22Rv1 (cell line): ENCODE measurements around the gene HCRT.

ENCODE experiments used
- ZFX ChIP-seq: fragments of 450-650 bp; IDR thresholded peaks from 2 replicates; pipeline ENCODE4 v1.6.1; 2017; ENCODE audit warnings: antibody characterized with exemption, borderline replicate concordance
- TF ChIP-seq, protein P1 (sequence below): fragments of 450-650 bp; IDR thresholded peaks from 2 replicates; pipeline ENCODE4 v1.5.1; 2017; ENCODE audit warnings: mild to moderate bottlenecking

DNA sequence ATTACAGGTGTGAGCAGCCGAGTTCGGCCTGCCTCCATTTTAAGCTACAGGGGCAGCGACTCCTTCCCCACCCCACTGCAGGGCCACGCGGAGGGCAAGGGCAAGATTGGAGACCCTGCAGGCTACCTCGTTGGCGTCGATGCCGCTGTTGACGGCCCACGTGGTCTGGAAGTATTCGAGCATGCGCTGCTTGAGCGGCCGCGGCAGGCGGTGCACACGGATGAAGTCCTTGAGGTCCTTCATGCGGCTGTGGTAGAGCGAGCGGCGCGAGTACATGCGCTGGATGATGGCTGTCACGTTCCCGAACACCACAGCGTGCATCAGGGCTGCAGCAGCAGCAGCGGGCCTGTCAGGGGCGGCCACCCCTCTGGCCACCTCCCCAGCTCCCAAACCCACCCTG lies 15.9 kb downstream of the HCRT start:
- TF ChIP-seq, protein P1, sequence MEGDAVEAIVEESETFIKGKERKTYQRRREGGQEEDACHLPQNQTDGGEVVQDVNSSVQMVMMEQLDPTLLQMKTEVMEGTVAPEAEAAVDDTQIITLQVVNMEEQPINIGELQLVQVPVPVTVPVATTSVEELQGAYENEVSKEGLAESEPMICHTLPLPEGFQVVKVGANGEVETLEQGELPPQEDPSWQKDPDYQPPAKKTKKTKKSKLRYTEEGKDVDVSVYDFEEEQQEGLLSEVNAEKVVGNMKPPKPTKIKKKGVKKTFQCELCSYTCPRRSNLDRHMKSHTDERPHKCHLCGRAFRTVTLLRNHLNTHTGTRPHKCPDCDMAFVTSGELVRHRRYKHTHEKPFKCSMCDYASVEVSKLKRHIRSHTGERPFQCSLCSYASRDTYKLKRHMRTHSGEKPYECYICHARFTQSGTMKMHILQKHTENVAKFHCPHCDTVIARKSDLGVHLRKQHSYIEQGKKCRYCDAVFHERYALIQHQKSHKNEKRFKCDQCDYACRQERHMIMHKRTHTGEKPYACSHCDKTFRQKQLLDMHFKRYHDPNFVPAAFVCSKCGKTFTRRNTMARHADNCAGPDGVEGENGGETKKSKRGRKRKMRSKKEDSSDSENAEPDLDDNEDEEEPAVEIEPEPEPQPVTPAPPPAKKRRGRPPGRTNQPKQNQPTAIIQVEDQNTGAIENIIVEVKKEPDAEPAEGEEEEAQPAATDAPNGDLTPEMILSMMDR = no peak
- no peak for TF ChIP-seq ZFX
